GM18909 (cell line): ENCODE measurements around the gene RASSF10.

ENCODE experiments used
- ATAC-seq: cut with Tn5 transposase; IDR thresholded peaks from one replicate; pipeline ENCODE4 v1.9.1; 2021; ENCODE audit warnings: mild to moderate bottlenecking; ENCODE audit not compliant: unreplicated experiment, poor library complexity

Gene RASSF10

GRCh38 chr11:13051257-13051656, 42.1 kb downstream of the RASSF10 start:
- no peak for ATAC-seq

GRCh38 chr11:13052130-13052571, 43.0 kb downstream of the RASSF10 start:
- no peak for ATAC-seq

DNA sequence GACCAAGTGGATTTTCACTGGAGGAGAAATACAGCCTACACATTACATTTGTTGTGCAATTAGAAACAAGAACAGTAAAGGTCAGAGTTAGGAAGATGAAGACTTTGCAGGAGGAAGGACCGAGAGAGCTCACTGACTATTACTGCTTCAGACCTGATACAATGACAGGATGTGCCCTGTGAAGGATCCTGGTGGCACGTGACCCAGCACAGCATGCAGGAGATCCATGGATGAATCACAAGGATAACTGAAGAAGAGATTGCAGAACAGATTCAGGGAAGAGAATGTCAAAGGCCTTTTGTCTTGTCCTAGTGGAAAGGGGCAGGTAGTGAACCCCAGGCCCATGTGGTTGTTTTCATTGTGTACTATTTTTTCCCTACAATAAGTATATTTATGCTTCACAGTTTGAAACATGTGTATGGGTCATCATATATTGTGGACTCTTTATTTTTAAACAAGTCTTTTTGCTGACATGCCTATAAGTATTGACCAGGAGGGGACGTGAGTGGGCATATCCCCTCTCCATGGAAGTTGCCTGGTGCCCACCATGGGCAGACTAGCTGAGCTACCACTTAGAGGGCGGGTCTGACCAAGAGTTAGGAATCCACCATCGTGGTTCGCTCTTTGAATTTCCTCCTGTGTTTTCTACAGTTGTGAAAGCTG, 44.3 kb downstream of the RASSF10 start:
- ATAC-seq, result no peak

- no peak for ATAC-seq
These were observed 45.2 kb downstream of the RASSF10 start for GRCh38 chr11:13054278-13054677.

DNA sequence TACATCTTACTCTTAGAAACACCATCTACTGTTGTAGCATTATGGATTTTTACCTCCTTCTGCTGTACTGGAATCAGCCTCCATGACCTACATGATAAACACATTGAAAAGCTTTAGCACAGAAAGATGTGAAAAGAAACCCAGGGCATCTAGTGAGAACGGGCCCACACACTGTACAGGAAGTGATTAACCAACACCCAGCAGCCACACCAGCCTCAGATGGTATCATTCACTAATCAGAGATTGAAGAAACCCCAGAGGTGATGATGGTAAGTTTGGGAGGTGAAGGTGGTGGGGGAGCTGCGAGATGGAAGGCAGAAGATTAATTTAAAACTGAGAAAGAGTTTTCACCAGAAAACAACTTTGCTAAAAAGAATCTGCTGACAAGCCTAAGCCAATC, 46.1 kb downstream of the RASSF10 start:
- ATAC-seq, result no peak

DNA sequence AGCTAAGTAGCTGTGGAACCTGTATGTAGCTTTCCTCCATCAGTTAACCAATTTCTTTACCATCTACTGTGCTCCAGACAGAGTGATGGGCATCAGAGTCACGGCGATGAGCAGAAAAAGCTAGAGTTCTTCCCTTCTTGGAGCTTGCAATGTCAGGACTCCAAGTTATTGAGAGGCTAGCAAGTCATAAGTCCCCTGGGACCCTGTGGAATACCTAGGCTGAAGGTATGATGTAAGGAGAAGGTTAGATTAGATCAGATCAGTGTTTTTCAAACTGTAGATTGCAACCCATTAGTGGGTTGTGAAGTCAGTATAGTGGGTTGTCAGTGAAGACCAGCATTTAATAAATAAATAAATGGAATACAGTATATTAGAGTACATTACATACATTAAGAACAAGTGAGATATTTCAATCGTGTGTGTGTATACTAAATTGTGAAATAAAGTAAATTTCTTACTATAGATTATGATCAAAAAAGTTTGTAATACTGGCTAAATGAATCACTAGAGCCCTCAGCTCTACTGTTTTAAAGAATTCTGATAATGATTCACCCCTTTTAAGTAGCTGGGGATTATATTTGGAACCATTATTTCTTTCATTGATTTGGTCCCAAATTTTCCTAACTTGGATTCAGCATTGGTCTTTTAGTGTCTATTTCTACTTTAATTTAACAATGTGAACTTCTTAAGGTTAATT, 52.3 kb downstream of the RASSF10 start:
- no peak for ATAC-seq
